IPS-NIHi7 (cell line): Measurements from ENCODE around the gene THY1.

Source experiments
- DNase-seq: peaks from one replicate; pipeline ENCODE4 v3.0.0; 2012; ENCODE audit warnings: mixed read lengths; ENCODE audit errors: extremely low spot score

THY1 gene

DNA sequence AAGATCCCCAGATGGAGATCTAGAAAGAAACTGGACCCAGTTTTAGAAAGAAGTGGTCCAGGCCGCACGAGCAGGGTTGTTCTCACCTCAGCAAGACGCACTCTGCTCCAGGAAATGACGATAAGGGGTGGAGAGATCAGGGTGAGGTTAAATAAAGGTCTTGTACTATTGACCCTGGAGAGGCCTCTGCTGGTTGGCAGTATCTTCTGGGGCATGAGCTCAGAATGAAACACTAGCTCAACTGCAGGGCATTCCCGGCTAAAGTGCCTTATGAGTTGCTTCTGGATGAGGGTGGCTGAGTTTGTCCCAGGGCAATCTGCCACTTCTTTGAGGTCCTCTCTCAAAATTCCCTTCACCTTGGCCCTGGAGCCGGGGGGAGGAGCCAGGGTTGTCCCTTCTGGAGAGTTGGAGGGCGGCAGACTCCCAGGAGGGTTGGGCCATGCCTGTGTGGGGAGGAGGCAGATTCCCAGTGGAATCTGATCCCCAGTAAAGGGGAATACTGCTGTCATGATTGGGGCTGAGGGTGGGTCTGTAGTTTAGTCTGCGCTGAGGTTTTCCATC, 52.4 kb downstream of the THY1 start:
- no peak for DNase-seq

GRCh38 chr11:119369132-119369925, 53.6 kb downstream of the THY1 start:
- DNase-seq = no peak

- DNase-seq = no peak
Observed at GRCh38 chr11:119368121-119369034, 54.6 kb downstream of the THY1 start.

DNA sequence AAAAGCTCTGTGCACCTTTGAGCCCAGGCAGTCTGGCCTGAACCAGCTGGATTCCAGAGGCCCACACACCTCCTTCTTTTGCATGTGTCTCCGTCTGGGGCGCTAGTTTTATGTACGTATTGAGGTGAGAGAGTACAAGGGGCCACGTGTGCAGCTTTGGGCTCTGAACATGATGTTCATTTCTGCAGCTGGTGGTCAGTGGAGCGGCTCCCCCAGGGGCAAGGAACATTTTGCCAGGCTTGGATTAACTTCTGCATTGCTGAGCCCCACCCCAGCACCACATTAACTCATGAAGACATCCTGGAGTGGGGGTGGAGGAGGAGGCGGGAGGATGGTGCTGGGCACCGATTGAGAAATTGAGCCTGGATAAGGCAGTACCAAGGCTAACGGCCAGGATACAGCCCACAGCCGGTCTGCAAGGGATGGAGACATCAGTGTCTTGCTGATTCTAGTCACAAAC, 55.3 kb downstream of the THY1 start:
- no peak for DNase-seq
